SK-N-SH (cell line): Measurements from ENCODE around the gene OR13J1. TPM values are rescaled to one million over a fixed set of nuclear protein-coding genes. Genes with fewer than 3 reads are reported as not detected.

Experiments
- CTCF ChIA-PET: fragments of 300-600, 350-600 bp; formaldehyde crosslinking; extraction: SDS; loops from one replicate; lab custom pipeline; 2021; lab: Yijun Ruan, JAX
- POLR2A ChIA-PET: fragments of 350-600 bp; sonication (Branson Sonifier 250); formaldehyde crosslinking; extraction: SDS; loops from one replicate; lab custom pipeline; 2020; ENCODE audit warnings: antibody characterized with exemption, inconsistent platforms; lab: Yijun Ruan, JAX
- DNase-seq: peaks from one replicate; pipeline ENCODE4 v3.0.0; 2012
- H2AFZ ChIP-seq: fragments of 200-600 bp; sonication (generic); 2 replicates; pipeline ENCODE4 v1.8.1; 2016; ENCODE audit warnings: antibody characterized with exemption, mild to moderate bottlenecking, low read depth
- H3F3A ChIP-seq: fragments of 200-600 bp; sonication (generic); replicated peaks from 2 replicates; pipeline ENCODE3; 2016; ENCODE audit warnings: antibody characterized with exemption, mild to moderate bottlenecking; ENCODE audit not compliant: insufficient read depth
- H3K27ac ChIP-seq, 2 experiments: fragments of 200-500 bp in 1 of 2; fragments of 200-600 bp in 1 of 2; sonication (Bioruptor generic) in 1 of 2; sonication (generic), shearing (Covaris generic) in 1 of 2; 2 replicates each; pipeline versions ENCODE4 v1.5.1 to v1.6.1; 2014 to 2016; ENCODE audit warnings: low read depth in 2 of 2, inconsistent platforms in 1 of 2, low read length in 1 of 2, mild to moderate bottlenecking in 1 of 2, mixed read lengths in 1 of 2
- H3K27me3 ChIP-seq: fragments of 200-600 bp; sonication (generic), shearing (Covaris generic); 2 replicates; pipeline ENCODE4 v1.6.1; 2016; ENCODE audit warnings: mixed run types; ENCODE audit not compliant: insufficient read depth
- H3K36me3 ChIP-seq, 2 experiments: fragments of 200-500 bp in 1 of 2; fragments of 200-600 bp in 1 of 2; sonication (Bioruptor generic) in 1 of 2; sonication (generic) in 1 of 2; replicated peaks in 1 of 2; 2 replicates each; pipeline versions ENCODE3 to v1.5.1; 2014 to 2016; ENCODE audit warnings: low read length in 1 of 2, mild to moderate bottlenecking in 1 of 2; ENCODE audit not compliant: insufficient read depth in 2 of 2, control insufficient read depth in 1 of 2
- H3K4me1 ChIP-seq, 2 experiments: fragments of 200-500 bp in 1 of 2; fragments of 200-600 bp in 1 of 2; sonication (Bioruptor generic) in 1 of 2; sonication (generic), shearing (Covaris generic) in 1 of 2; 2 replicates each; pipeline versions ENCODE4 v1.5.1 to v1.6.1; 2014 to 2016; ENCODE audit warnings: low read depth in 1 of 2, low read length in 1 of 2, mixed run types in 1 of 2; ENCODE audit not compliant: insufficient read depth in 2 of 2, control insufficient read depth in 1 of 2
- H3K4me2 ChIP-seq: fragments of 200-600 bp; sonication (generic), shearing (Covaris generic); 2 replicates; pipeline ENCODE4 v1.6.1; 2017; ENCODE audit warnings: mixed run types
- H3K4me3 ChIP-seq, 2 experiments: fragments of 200-500 bp in 1 of 2; fragments of 200-600 bp in 1 of 2; sonication (Bioruptor generic) in 1 of 2; sonication (generic), shearing (Covaris generic) in 1 of 2; 2 replicates each; pipeline versions ENCODE4 v1.5.1 to v1.8.1; 2014 to 2016; ENCODE audit warnings: low read depth in 2 of 2, inconsistent platforms in 1 of 2, low read length in 1 of 2, mild to moderate bottlenecking in 1 of 2, mixed read lengths in 1 of 2, moderate library complexity in 1 of 2
- H3K79me2 ChIP-seq: fragments of 200-600 bp; sonication (generic); 2 replicates; pipeline ENCODE4 v1.8.1; 2017; ENCODE audit warnings: mild to moderate bottlenecking; ENCODE audit not compliant: insufficient read depth
- H3K9ac ChIP-seq: fragments of 200-600 bp; sonication (generic); 2 replicates; pipeline ENCODE4 v1.6.1; 2017; ENCODE audit warnings: mixed run types
- H3K9me2 ChIP-seq: fragments of 200-600 bp; sonication (generic); 2 replicates; pipeline ENCODE4 v1.6.1; 2017; ENCODE audit warnings: mixed run types
- H3K9me3 ChIP-seq: fragments of 200-600 bp; sonication (generic); 2 replicates; pipeline ENCODE4 v1.6.1; 2017; ENCODE audit warnings: mixed run types, mild to moderate bottlenecking, moderate library complexity
- H4K20me1 ChIP-seq: fragments of 200-600 bp; sonication (generic); 2 replicates; pipeline ENCODE4 v1.6.1; 2017; ENCODE audit warnings: mild to moderate bottlenecking, mixed run types; ENCODE audit not compliant: insufficient read depth
- CHD2 ChIP-seq: fragments of 150-350 bp; IDR thresholded peaks from 2 replicates; pipeline ENCODE4 v1.6.1; 2018; ENCODE audit warnings: low read length; ENCODE audit not compliant: partially characterized antibody
- EZH2phosphoT487 ChIP-seq: fragments of 200-600 bp; sonication (generic); IDR thresholded peaks from 2 replicates; pipeline ENCODE4 v1.6.1; 2017; ENCODE audit warnings: low read depth, mixed run types, mild to moderate bottlenecking, antibody characterized with exemption, moderate library complexity, borderline replicate concordance
- FOSL2 ChIP-seq: IDR thresholded peaks from 2 replicates; pipeline ENCODE4 v1.4.0; 2012; ENCODE audit warnings: low read depth, mild to moderate bottlenecking, moderate library complexity, borderline replicate concordance
- GABPA ChIP-seq: IDR thresholded peaks from 2 replicates; pipeline ENCODE4 v1.4.0; 2012; ENCODE audit warnings: low read depth, mild to moderate bottlenecking
- IRF3 ChIP-seq: fragments of 150-350 bp; IDR thresholded peaks from 2 replicates; pipeline ENCODE4 v1.6.1; 2016; ENCODE audit warnings: mild to moderate bottlenecking, low read depth, low read length
- MAX ChIP-seq: IDR thresholded peaks from 2 replicates; pipeline ENCODE4 v1.4.0; 2012; ENCODE audit warnings: low read depth
- MEF2A ChIP-seq: IDR thresholded peaks from 2 replicates; pipeline ENCODE4 v1.4.0; 2012; ENCODE audit warnings: low read depth, borderline replicate concordance
- NFIC ChIP-seq: IDR thresholded peaks from 2 replicates; pipeline ENCODE4 v1.4.0; 2012; ENCODE audit warnings: borderline replicate concordance
- NRF1 ChIP-seq: IDR thresholded peaks from 2 replicates; pipeline ENCODE4 v1.6.1; 2012; ENCODE audit warnings: low read depth, mild to moderate bottlenecking, low read length
- PBX3 ChIP-seq: IDR thresholded peaks from 2 replicates; pipeline ENCODE4; 2012
- RCOR1 ChIP-seq: fragments of 150-350 bp; IDR thresholded peaks from 2 replicates; pipeline ENCODE4 v1.6.1; 2017; ENCODE audit warnings: antibody characterized with exemption, low read length
- REST ChIP-seq: IDR thresholded peaks from 2 replicates; pipeline ENCODE4 v1.6.1; 2012; ENCODE audit warnings: mild to moderate bottlenecking, low read depth, low read length, moderate library complexity
- RFX5 ChIP-seq: IDR thresholded peaks from 2 replicates; pipeline ENCODE4 v1.6.1; 2012; ENCODE audit warnings: mild to moderate bottlenecking, improper control_type of control experiment, low read length
- SIN3A ChIP-seq: IDR thresholded peaks from 2 replicates; pipeline ENCODE4 v1.6.1; 2012; ENCODE audit warnings: low read depth, mild to moderate bottlenecking, low read length, moderate library complexity, borderline replicate concordance
- YY1 ChIP-seq: IDR thresholded peaks from 2 replicates; pipeline ENCODE4 v1.4.0; 2012; ENCODE audit warnings: low read depth, mild to moderate bottlenecking
- polyA plus RNA-seq, 3 experiments: library from polyadenylated mRNA; depleted of rRNA; stranded (reverse); fragments of >200 nt; gene quantifications; 2 replicates each; pipeline ENCODE4 v1.2.3, GENCODE V29; 2012

The OR13J1 gene
- polyA plus RNA-seq, 1 of the 3 experiments (the other 2 are of a cell fraction), result not detected

GRCh38 chr9:35822926-35823325, 47.3 kb downstream of the OR13J1 start:
- H2AFZ ChIP-seq, result no peak overlapping the region
- DNase-seq, result no peak
- no peak overlapping the region for H3K27ac ChIP-seq
- H3K4me3 ChIP-seq, result no peak overlapping the region
- CTCF ChIA-PET, result interaction anchor here (1.3 to 1.8 kb wide), 2 partner anchors 33 to 59 kb away, joined by 6 to 11 read pairs; no protein-coding TSS in a partner anchor
- H3K27me3 ChIP-seq, result no peaks in the 10 kb centered on the region
- H4K20me1 ChIP-seq, result no peaks in the 10 kb centered on the region
- H3K79me2 ChIP-seq, result no peaks in the 10 kb centered on the region
- H3F3A ChIP-seq, result peaks cover 4% of the 10 kb centered on the region
- peaks cover 2 to 4% of the 10 kb centered on the region in 2 experiments; a peak in 1 of 4 replicates for H3K4me1 ChIP-seq
- POLR2A ChIA-PET, result no interaction called here
- H3K9me3 ChIP-seq, result no peaks in the 10 kb centered on the region
- H3K9me2 ChIP-seq, result no peaks in the 10 kb centered on the region
- H3K4me2 ChIP-seq, result no peak overlapping the region
- TF ChIP-seq REST (no peak), IRF3 (no peak)
- H3K36me3 ChIP-seq, result no peaks in the 10 kb centered on the region
- H3K9ac ChIP-seq, result no peak overlapping the region

- ChIA-PET POLR2A (no interaction called here), CTCF (interaction anchor here (2.3 kb wide), 1 partner anchor 62 kb away, joined by 9 read pairs; no protein-coding TSS in a partner anchor)
- no peak for DNase-seq
- H3K9ac ChIP-seq, result no peak overlapping the region
- no peaks in the 10 kb centered on the region for H3K79me2 ChIP-seq
- H2AFZ ChIP-seq, result no peak overlapping the region; the same call in 1 of the 2 replicates
- H3K4me1 ChIP-seq, result no peaks in the 10 kb centered on the region; a peak in 1 of 4 replicates
- H4K20me1 ChIP-seq, result no peaks in the 10 kb centered on the region
- H3K4me2 ChIP-seq, result no peak overlapping the region
- H3K27me3 ChIP-seq, result no peaks in the 10 kb centered on the region
- peaks cover 5% of the 10 kb centered on the region for H3F3A ChIP-seq
- no peaks in the 10 kb centered on the region for H3K36me3 ChIP-seq
- H3K27ac ChIP-seq, result peak overlapping the region in 1 of 2 experiments; percentile 31; a peak in 1 of 4 replicates
- H3K9me3 ChIP-seq, result no peaks in the 10 kb centered on the region
- H3K4me3 ChIP-seq, result no peak overlapping the region
- H3K9me2 ChIP-seq, result no peaks in the 10 kb centered on the region
- TF ChIP-seq PBX3 (peak; percentile 36; the same call in 1 of the 2 replicates), RCOR1 (no peak), SIN3A (no peak), GABPA (no peak), IRF3 (no peak), EZH2phosphoT487 (no peak), MAX (no peak), REST (no peak), FOSL2 (peak; percentile 7; the same call in 1 of the 2 replicates), MEF2A (no peak), CHD2 (no peak), YY1 (no peak), NRF1 (no peak), RFX5 (no peak), NFIC (peak; percentile 25; the same call in 1 of the 2 replicates)
Measured at GRCh38 chr9:35820076-35820475, 50.1 kb downstream of the OR13J1 start.
